DOHH2 (cell line): Measurements from ENCODE around the gene CERS6.

Experiments
- CTCF ChIP-seq: fragments of 200-600 bp; sonication (generic); IDR thresholded peaks from one replicate; pipeline ENCODE4 v1.5.1; 2014; ENCODE audit warnings: antibody characterized with exemption, mild to moderate bottlenecking, low read depth, low read length; ENCODE audit not compliant: poor library complexity, severe bottlenecking
- EZH2phosphoT487 ChIP-seq: fragments of 200-600 bp; sonication (generic); IDR thresholded peaks from 2 replicates; pipeline ENCODE4 v1.6.1; 2017; ENCODE audit warnings: borderline replicate concordance, mild to moderate bottlenecking, antibody characterized with exemption, low read length, moderate library complexity, mixed read lengths

- no peak for TF ChIP-seq CTCF
- TF ChIP-seq EZH2phosphoT487 = no peak
Measured at GRCh38 chr2:168686452-168687191, 230.6 kb downstream of the CERS6 start.
